ENCODE data around the gene SIX3.

Gene SIX3

DNA sequence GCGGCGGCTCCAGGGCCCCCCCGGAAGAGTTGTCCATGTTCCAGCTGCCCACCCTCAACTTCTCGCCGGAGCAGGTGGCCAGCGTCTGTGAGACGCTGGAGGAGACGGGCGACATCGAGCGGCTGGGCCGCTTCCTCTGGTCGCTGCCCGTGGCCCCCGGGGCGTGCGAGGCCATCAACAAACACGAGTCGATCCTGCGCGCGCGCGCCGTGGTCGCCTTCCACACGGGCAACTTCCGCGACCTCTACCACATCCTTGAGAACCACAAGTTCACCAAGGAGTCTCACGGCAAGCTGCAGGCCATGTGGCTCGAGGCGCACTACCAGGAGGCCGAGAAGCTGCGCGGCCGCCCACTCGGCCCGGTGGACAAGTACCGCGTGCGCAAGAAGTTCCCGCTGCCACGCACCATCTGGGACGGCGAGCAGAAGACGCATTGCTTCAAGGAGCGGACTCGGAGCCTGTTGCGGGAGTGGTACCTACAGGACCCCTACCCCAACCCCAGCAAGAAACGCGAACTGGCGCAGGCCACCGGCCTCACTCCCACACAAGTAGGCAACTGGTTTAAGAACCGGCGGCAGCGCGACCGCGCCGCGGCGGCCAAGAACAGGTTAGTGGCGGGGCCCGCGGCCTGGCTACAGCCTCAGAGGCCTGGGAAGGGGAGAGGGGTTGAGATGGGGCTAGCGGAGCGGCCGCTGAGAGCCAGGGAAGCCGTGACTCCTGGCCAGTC is 965 bp downstream of the SIX3 start:
- H3K4me3 ChIP-seq (ENCODE audit: low read depth in 1 of 2, low read length in 1 of 2) = no peak overlapping the region
- no peaks in the 10 kb centered on the region for H3K9me3 ChIP-seq
- H3K27ac ChIP-seq = no peak overlapping the region
- no peaks in the 10 kb centered on the region for H3K36me3 ChIP-seq
- peaks cover 100% of the 10 kb centered on the region for H3K27me3 ChIP-seq
- H3K4me1 ChIP-seq (ENCODE audit: control insufficient read depth in 1 of 2, insufficient read depth in 1 of 2, low read depth in 1 of 2, low read length in 1 of 2) = peaks cover 11 to 32% of the 10 kb centered on the region in 2 experiments
- no peak for TF ChIP-seq CTCF (IDR thresholded peaks at IDR 0.05)

- H3K9me3 ChIP-seq = no peaks in the 10 kb centered on the region
- peaks cover 100% of the 10 kb centered on the region for H3K27me3 ChIP-seq
- no peak overlapping the region for H3K27ac ChIP-seq
- TF ChIP-seq CTCF (IDR thresholded peaks at IDR 0.05) = no peak
- peaks cover 11 to 32% of the 10 kb centered on the region in 2 experiments for H3K4me1 ChIP-seq (ENCODE audit: control insufficient read depth in 1 of 2, insufficient read depth in 1 of 2, low read depth in 1 of 2, low read length in 1 of 2)
- no peak overlapping the region for H3K4me3 ChIP-seq (ENCODE audit: low read depth in 1 of 2, low read length in 1 of 2)
- no peaks in the 10 kb centered on the region for H3K36me3 ChIP-seq
These were observed 1.7 kb downstream of the SIX3 start for GRCh38 chr2:44943031-44943692.

GRCh38 chr2:44943693-44944101 is 2.2 kb downstream of the SIX3 start:
- Histone ChIP-seq H3K36me3 (no peaks in the 10 kb centered on the region), H3K27ac (no peak overlapping the region), H3K4me1 (ENCODE audit: control insufficient read depth in 1 of 2, insufficient read depth in 1 of 2, low read depth in 1 of 2, low read length in 1 of 2) (peaks cover 11 to 32% of the 10 kb centered on the region in 2 experiments), H3K9me3 (no peaks in the 10 kb centered on the region), H3K4me3 (ENCODE audit: low read depth in 1 of 2, low read length in 1 of 2) (no peak overlapping the region), H3K27me3 (peaks cover 100% of the 10 kb centered on the region)
- no peak for TF ChIP-seq CTCF (IDR thresholded peaks at IDR 0.05)

DNA sequence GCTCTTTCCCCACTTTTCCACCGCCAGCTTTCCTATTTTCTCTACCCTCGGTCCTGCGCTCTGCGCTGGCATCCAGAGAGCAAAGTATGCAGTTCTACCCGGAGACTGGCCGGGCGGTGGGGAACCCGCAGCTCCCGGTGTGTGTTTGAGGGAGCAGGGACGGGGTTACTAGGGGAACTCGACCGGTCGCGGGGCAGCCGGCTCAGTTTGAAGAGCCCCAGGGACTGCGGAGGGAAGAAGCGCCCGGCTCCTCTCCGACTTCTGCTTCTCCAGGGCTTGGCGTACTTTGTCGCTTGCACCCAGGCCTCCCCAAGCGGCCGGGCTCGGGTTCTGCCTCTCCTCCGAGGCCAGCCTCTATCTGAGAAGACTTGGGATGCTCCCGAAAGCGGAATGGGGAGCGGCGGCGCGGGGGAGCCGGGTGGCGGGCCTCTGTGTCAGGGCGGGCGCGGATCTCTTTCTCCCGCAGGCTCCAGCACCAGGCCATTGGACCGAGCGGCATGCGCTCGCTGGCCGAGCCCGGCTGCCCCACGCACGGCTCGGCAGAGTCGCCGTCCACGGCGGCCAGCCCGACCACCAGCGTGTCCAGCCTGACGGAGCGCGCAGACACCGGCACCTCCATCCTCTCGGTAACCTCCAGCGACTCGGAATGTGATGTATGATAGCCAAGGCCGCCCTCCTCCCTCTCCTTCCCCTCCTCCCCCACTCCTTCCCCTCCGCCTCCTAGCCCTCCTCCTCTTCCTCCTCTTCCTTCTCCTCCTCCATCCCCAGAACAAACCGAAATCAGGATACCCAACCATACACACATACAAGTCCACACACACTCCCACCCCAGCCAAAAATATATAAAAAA is 2.8 kb downstream of the SIX3 start:
- Histone ChIP-seq H3K4me3 (ENCODE audit: low read depth in 1 of 2, low read length in 1 of 2) (no peak overlapping the region), H3K36me3 (no peaks in the 10 kb centered on the region), H3K9me3 (no peaks in the 10 kb centered on the region), H3K27me3 (peaks cover 100% of the 10 kb centered on the region), H3K4me1 (ENCODE audit: control insufficient read depth in 1 of 2, insufficient read depth in 1 of 2, low read depth in 1 of 2, low read length in 1 of 2) (peaks cover 11 to 32% of the 10 kb centered on the region in 2 experiments), H3K27ac (no peak overlapping the region)
- no peak for TF ChIP-seq CTCF (IDR thresholded peaks at IDR 0.05)

GRCh38 chr2:44944952-44945612 is 3.6 kb downstream of the SIX3 start:
- H3K27me3 ChIP-seq = peaks cover 100% of the 10 kb centered on the region

More at GRCh38 chr2:44944952-44945612, 3.6 kb downstream of the SIX3 start:
- Histone ChIP-seq H3K4me3 (ENCODE audit: low read depth in 1 of 2, low read length in 1 of 2) (no peak overlapping the region), H3K36me3 (no peaks in the 10 kb centered on the region), H3K9me3 (no peaks in the 10 kb centered on the region), H3K4me1 (ENCODE audit: control insufficient read depth in 1 of 2, insufficient read depth in 1 of 2, low read depth in 1 of 2, low read length in 1 of 2) (peaks cover 11 to 32% of the 10 kb centered on the region in 2 experiments), H3K27ac (no peak overlapping the region)
- TF ChIP-seq CTCF (IDR thresholded peaks at IDR 0.05) = no peak
